SK-N-SH (cell line): Measurements from ENCODE around the gene SMC1B. TPM values are rescaled to one million over a fixed set of nuclear protein-coding genes. Genes with fewer than 3 reads are reported as not detected.

Experiments used
- CTCF ChIA-PET: fragments of 300-600, 350-600 bp; formaldehyde crosslinking; extraction: SDS; loops from one replicate; lab custom pipeline; 2021; lab: Yijun Ruan, JAX
- POLR2A ChIA-PET: fragments of 350-600 bp; sonication (Branson Sonifier 250); formaldehyde crosslinking; extraction: SDS; loops from one replicate; lab custom pipeline; 2020; ENCODE audit warnings: antibody characterized with exemption, inconsistent platforms; lab: Yijun Ruan, JAX
- DNase-seq: peaks from one replicate; pipeline ENCODE4 v3.0.0; 2012
- H2AFZ ChIP-seq: fragments of 200-600 bp; sonication (generic); 2 replicates; pipeline ENCODE4 v1.8.1; 2016; ENCODE audit warnings: antibody characterized with exemption, mild to moderate bottlenecking, low read depth
- H3F3A ChIP-seq: fragments of 200-600 bp; sonication (generic); replicated peaks from 2 replicates; pipeline ENCODE3; 2016; ENCODE audit warnings: antibody characterized with exemption, mild to moderate bottlenecking; ENCODE audit not compliant: insufficient read depth
- H3K27ac ChIP-seq, 2 experiments: fragments of 200-500 bp in 1 of 2; fragments of 200-600 bp in 1 of 2; sonication (Bioruptor generic) in 1 of 2; sonication (generic), shearing (Covaris generic) in 1 of 2; 2 replicates each; pipeline versions ENCODE4 v1.5.1 to v1.6.1; 2014 to 2016; ENCODE audit warnings: low read depth in 2 of 2, inconsistent platforms in 1 of 2, low read length in 1 of 2, mild to moderate bottlenecking in 1 of 2, mixed read lengths in 1 of 2
- H3K27me3 ChIP-seq: fragments of 200-600 bp; sonication (generic), shearing (Covaris generic); 2 replicates; pipeline ENCODE4 v1.6.1; 2016; ENCODE audit warnings: mixed run types; ENCODE audit not compliant: insufficient read depth
- H3K36me3 ChIP-seq, 2 experiments: fragments of 200-500 bp in 1 of 2; fragments of 200-600 bp in 1 of 2; sonication (Bioruptor generic) in 1 of 2; sonication (generic) in 1 of 2; replicated peaks in 1 of 2; 2 replicates each; pipeline versions ENCODE3 to v1.5.1; 2014 to 2016; ENCODE audit warnings: low read length in 1 of 2, mild to moderate bottlenecking in 1 of 2; ENCODE audit not compliant: insufficient read depth in 2 of 2, control insufficient read depth in 1 of 2
- H3K4me1 ChIP-seq, 2 experiments: fragments of 200-500 bp in 1 of 2; fragments of 200-600 bp in 1 of 2; sonication (Bioruptor generic) in 1 of 2; sonication (generic), shearing (Covaris generic) in 1 of 2; 2 replicates each; pipeline versions ENCODE4 v1.5.1 to v1.6.1; 2014 to 2016; ENCODE audit warnings: low read depth in 1 of 2, low read length in 1 of 2, mixed run types in 1 of 2; ENCODE audit not compliant: insufficient read depth in 2 of 2, control insufficient read depth in 1 of 2
- H3K4me2 ChIP-seq: fragments of 200-600 bp; sonication (generic), shearing (Covaris generic); 2 replicates; pipeline ENCODE4 v1.6.1; 2017; ENCODE audit warnings: mixed run types
- H3K4me3 ChIP-seq, 2 experiments: fragments of 200-500 bp in 1 of 2; fragments of 200-600 bp in 1 of 2; sonication (Bioruptor generic) in 1 of 2; sonication (generic), shearing (Covaris generic) in 1 of 2; 2 replicates each; pipeline versions ENCODE4 v1.5.1 to v1.8.1; 2014 to 2016; ENCODE audit warnings: low read depth in 2 of 2, inconsistent platforms in 1 of 2, low read length in 1 of 2, mild to moderate bottlenecking in 1 of 2, mixed read lengths in 1 of 2, moderate library complexity in 1 of 2
- H3K79me2 ChIP-seq: fragments of 200-600 bp; sonication (generic); 2 replicates; pipeline ENCODE4 v1.8.1; 2017; ENCODE audit warnings: mild to moderate bottlenecking; ENCODE audit not compliant: insufficient read depth
- H3K9ac ChIP-seq: fragments of 200-600 bp; sonication (generic); 2 replicates; pipeline ENCODE4 v1.6.1; 2017; ENCODE audit warnings: mixed run types
- H3K9me2 ChIP-seq: fragments of 200-600 bp; sonication (generic); 2 replicates; pipeline ENCODE4 v1.6.1; 2017; ENCODE audit warnings: mixed run types
- H3K9me3 ChIP-seq: fragments of 200-600 bp; sonication (generic); 2 replicates; pipeline ENCODE4 v1.6.1; 2017; ENCODE audit warnings: mixed run types, mild to moderate bottlenecking, moderate library complexity
- H4K20me1 ChIP-seq: fragments of 200-600 bp; sonication (generic); 2 replicates; pipeline ENCODE4 v1.6.1; 2017; ENCODE audit warnings: mild to moderate bottlenecking, mixed run types; ENCODE audit not compliant: insufficient read depth
- CHD2 ChIP-seq: fragments of 150-350 bp; IDR thresholded peaks from 2 replicates; pipeline ENCODE4 v1.6.1; 2018; ENCODE audit warnings: low read length; ENCODE audit not compliant: partially characterized antibody
- FOSL2 ChIP-seq: IDR thresholded peaks from 2 replicates; pipeline ENCODE4 v1.4.0; 2012; ENCODE audit warnings: low read depth, mild to moderate bottlenecking, moderate library complexity, borderline replicate concordance
- FOXJ3 ChIP-seq: sonication (generic); formaldehyde crosslinking; IDR thresholded peaks from 2 replicates; pipeline ENCODE4 v1.5.1; 2020; ENCODE audit warnings: mild to moderate bottlenecking, missing genetic modification reagents
- FOXM1 ChIP-seq: IDR thresholded peaks from 2 replicates; pipeline ENCODE4 v1.4.0; 2012; ENCODE audit warnings: low read depth, mild to moderate bottlenecking
- GATA2 ChIP-seq: sonication (generic); formaldehyde crosslinking; IDR thresholded peaks from 2 replicates; pipeline ENCODE4 v1.5.0; 2020; ENCODE audit warnings: mild to moderate bottlenecking, missing genetic modification reagents
- IRF3 ChIP-seq: fragments of 150-350 bp; IDR thresholded peaks from 2 replicates; pipeline ENCODE4 v1.6.1; 2016; ENCODE audit warnings: mild to moderate bottlenecking, low read depth, low read length
- JUND ChIP-seq: IDR thresholded peaks from 2 replicates; pipeline ENCODE4 v1.4.0; 2012
- MAX ChIP-seq: IDR thresholded peaks from 2 replicates; pipeline ENCODE4 v1.4.0; 2012; ENCODE audit warnings: low read depth
- MXI1 ChIP-seq: IDR thresholded peaks from 2 replicates; pipeline ENCODE4 v1.6.1; 2012; ENCODE audit warnings: mild to moderate bottlenecking, low read depth, low read length, improper control_type of control experiment
- POLR2AphosphoS5 ChIP-seq: IDR thresholded peaks from 2 replicates; pipeline ENCODE4 v1.6.1; 2012; ENCODE audit warnings: low read depth, low read length
- RCOR1 ChIP-seq: fragments of 150-350 bp; IDR thresholded peaks from 2 replicates; pipeline ENCODE4 v1.6.1; 2017; ENCODE audit warnings: antibody characterized with exemption, low read length
- REST ChIP-seq: IDR thresholded peaks from 2 replicates; pipeline ENCODE4 v1.6.1; 2012; ENCODE audit warnings: mild to moderate bottlenecking, low read depth, low read length, moderate library complexity
- RFX5 ChIP-seq: IDR thresholded peaks from 2 replicates; pipeline ENCODE4 v1.6.1; 2012; ENCODE audit warnings: mild to moderate bottlenecking, improper control_type of control experiment, low read length
- RXRA ChIP-seq: IDR thresholded peaks from 2 replicates; pipeline ENCODE4 v1.4.0; 2012; ENCODE audit warnings: low read depth, mild to moderate bottlenecking, borderline replicate concordance
- TAF1 ChIP-seq: IDR thresholded peaks from 2 replicates; pipeline ENCODE4 v1.6.1; 2012; ENCODE audit warnings: low read depth, mild to moderate bottlenecking, low read length, moderate library complexity, borderline replicate concordance
- TCF12 ChIP-seq: IDR thresholded peaks from 2 replicates; pipeline ENCODE4 v1.4.0; 2012
- USF1 ChIP-seq: IDR thresholded peaks from 2 replicates; pipeline ENCODE4 v1.4.0; 2012; ENCODE audit warnings: low read depth, borderline replicate concordance
- USF2 ChIP-seq: fragments of 150-350 bp; IDR thresholded peaks from 2 replicates; pipeline ENCODE4 v1.6.1; 2017; ENCODE audit warnings: antibody characterized with exemption, low read length, low read depth, borderline replicate concordance
- WGBS: methylation state at CpG from one replicate; pipeline ENCODE4 v1.1.6; 2017; ENCODE audit warnings: low lambda C conversion rate; 5-methylcytosine and 5-hydroxymethylcytosine counted together
- polyA plus RNA-seq, 3 experiments: library from polyadenylated mRNA; depleted of rRNA; stranded (reverse); fragments of >200 nt; gene quantifications; 2 replicates each; pipeline ENCODE4 v1.2.3, GENCODE V29; 2012

The SMC1B gene
- polyA plus RNA-seq, 1 of the 3 experiments (the other 2 are of a cell fraction), result not detected

- CTCF ChIA-PET, result no interaction called here
- POLR2A ChIA-PET, result no interaction called here
- H3K27me3 ChIP-seq, result no peaks in the 10 kb centered on the region; the same call in 1 of the 2 replicates
- H3K9me2 ChIP-seq, result no peaks in the 10 kb centered on the region
- no peaks in the 10 kb centered on the region for H3K36me3 ChIP-seq
- DNase-seq, result no peak
- no peaks in the 10 kb centered on the region for H3K4me1 ChIP-seq
- H4K20me1 ChIP-seq, result no peaks in the 10 kb centered on the region
- TF ChIP-seq TCF12 (no peak), RCOR1 (no peak), JUND (no peak)
- 92% methylated on average over 20 of the region's 27 CpGs for WGBS
- no peaks in the 10 kb centered on the region for H3K79me2 ChIP-seq
- no peak overlapping the region for H3K27ac ChIP-seq
- H3K4me2 ChIP-seq, result no peak overlapping the region
- H3F3A ChIP-seq, result no peaks in the 10 kb centered on the region
- H3K9me3 ChIP-seq, result no peaks in the 10 kb centered on the region
- no peak overlapping the region for H3K4me3 ChIP-seq
- no peak overlapping the region for H3K9ac ChIP-seq
- no peak overlapping the region for H2AFZ ChIP-seq
Measured at GRCh38 chr22:45413013-45413367, 409 bp downstream of the SMC1B start.

GRCh38 chr22:45407793-45408192 lies 5.6 kb downstream of the SMC1B start:
- CTCF ChIA-PET, result no interaction called here
- no peaks in the 10 kb centered on the region for H3K4me1 ChIP-seq
- no peak overlapping the region for H3K4me3 ChIP-seq
- H2AFZ ChIP-seq, result no peak overlapping the region
- no peaks in the 10 kb centered on the region; the same call in 1 of the 2 replicates for H3K27me3 ChIP-seq
- no peaks in the 10 kb centered on the region for H4K20me1 ChIP-seq
- no peak overlapping the region for H3K9ac ChIP-seq
- TF ChIP-seq GATA2 (CRISPR knock-in tag) (no peak), FOXJ3 (CRISPR knock-in tag) (no peak), REST (no peak), RFX5 (no peak), USF1 (no peak), FOXM1 (no peak), MXI1 (no peak), TAF1 (no peak), RXRA (no peak), POLR2AphosphoS5 (no peak), MAX (no peak), IRF3 (no peak), CHD2 (no peak), FOSL2 (no peak), USF2 (no peak)
- TF ChIP-seq, all 33 proteins: peak for 0
- POLR2A ChIA-PET, result no interaction called here
- Histone ChIP-seq H3K79me2 (no peaks in the 10 kb centered on the region), H3F3A (no peaks in the 10 kb centered on the region), H3K36me3 (no peaks in the 10 kb centered on the region), H3K27ac (no peak overlapping the region), H3K9me3 (no peaks in the 10 kb centered on the region), H3K4me2 (no peak overlapping the region), H3K9me2 (no peaks in the 10 kb centered on the region)
- DNase-seq, result no peak
- WGBS, result 83% methylated on average over 5 of the region's 5 CpGs
